GM12878 (cell line): ENCODE data around the gene C10orf88. TPM values are rescaled to one million over a fixed set of nuclear protein-coding genes. Genes with fewer than 3 reads are reported as not detected.

Source experiments
- CBFB ChIP-seq: IDR thresholded peaks from 2 replicates; pipeline ENCODE4 v1.6.1; 2016; ENCODE audit warnings: antibody characterized with exemption, low read depth
- CEBPB ChIP-seq, 2 experiments: fragments of 150-350 bp in 1 of 2; IDR thresholded peaks; 2 replicates each; pipeline ENCODE4 v1.6.1; 2012 to 2014; ENCODE audit warnings: low read depth in 2 of 2, low read length in 2 of 2, borderline replicate concordance in 1 of 2, inconsistent platforms in 1 of 2
- CREB1 ChIP-seq: IDR thresholded peaks from 2 replicates; pipeline ENCODE4 v1.6.1; 2012; ENCODE audit warnings: low read depth, mild to moderate bottlenecking, inconsistent platforms
- CREM ChIP-seq: IDR thresholded peaks from 2 replicates; pipeline ENCODE4 v1.6.1; 2014; ENCODE audit warnings: antibody characterized with exemption, low read depth
- CTCF ChIP-seq, 3 experiments: IDR thresholded peaks in 2 of 3; conservative IDR thresholded peaks in 1 of 3; 2 replicates each; pipeline ENCODE4 v1.5.1; 2011; ENCODE audit warnings: low read depth in 3 of 3, low read length in 3 of 3, mild to moderate bottlenecking in 3 of 3, control low read depth in 2 of 3, moderate library complexity in 2 of 3, inconsistent platforms in 1 of 3, mixed read lengths in 1 of 3; ENCODE audit not compliant: control insufficient read depth in 2 of 3, insufficient read depth in 1 of 3; ENCODE audit errors: extremely low read depth in 1 of 3
- ELK1 ChIP-seq: IDR thresholded peaks from 2 replicates; pipeline ENCODE4 v1.6.1; 2012; ENCODE audit warnings: low read depth, low read length, improper control_type of control experiment
- EP300 ChIP-seq, 2 experiments: fragments of 150-350 bp in 1 of 2; IDR thresholded peaks; 2 replicates each; pipeline ENCODE4 v1.6.1; 2011 to 2012; ENCODE audit warnings: low read depth in 2 of 2, low read length in 2 of 2, borderline replicate concordance in 1 of 2, improper control_type of control experiment in 1 of 2, inconsistent platforms in 1 of 2; ENCODE audit not compliant: control insufficient read depth in 1 of 2
- HDAC2 ChIP-seq: fragments of 200-600 bp; sonication (generic); IDR thresholded peaks from 2 replicates; pipeline ENCODE4 v1.6.1; 2017
- HSF1 ChIP-seq: fragments of 150-350 bp; IDR thresholded peaks from 2 replicates; pipeline ENCODE4 v1.6.1; 2014; ENCODE audit warnings: mild to moderate bottlenecking, low read depth, low read length
- MEF2B ChIP-seq: fragments of 450-650 bp; IDR thresholded peaks from 2 replicates; pipeline ENCODE4 v1.6.1; 2018; ENCODE audit warnings: mild to moderate bottlenecking, moderate library complexity; ENCODE audit not compliant: partially characterized antibody, poor library complexity, severe bottlenecking
- MXI1 ChIP-seq: fragments of 150-350 bp; IDR thresholded peaks from 2 replicates; pipeline ENCODE4 v1.6.1; 2011; ENCODE audit warnings: low read depth, mild to moderate bottlenecking, inconsistent platforms, low read length, improper control_type of control experiment
- NBN ChIP-seq: fragments of 450-650 bp; IDR thresholded peaks from 2 replicates; pipeline ENCODE4 v1.6.1; 2016
- NFXL1 ChIP-seq: fragments of 450-650 bp; IDR thresholded peaks from 2 replicates; pipeline ENCODE4 v1.6.1; 2017; ENCODE audit warnings: antibody characterized with exemption, mild to moderate bottlenecking, borderline replicate concordance
- NFYA ChIP-seq: IDR thresholded peaks from 2 replicates; pipeline ENCODE4 v1.6.1; 2011; ENCODE audit warnings: low read depth, mild to moderate bottlenecking, low read length, improper control_type of control experiment, borderline replicate concordance
- PKNOX1 ChIP-seq: fragments of 450-650 bp; IDR thresholded peaks from 2 replicates; pipeline ENCODE4 v1.6.1; 2016; ENCODE audit warnings: mild to moderate bottlenecking
- POLR2AphosphoS2 ChIP-seq: IDR thresholded peaks from 2 replicates; pipeline ENCODE4 v1.6.1; 2011; ENCODE audit warnings: low read depth, mild to moderate bottlenecking, low read length, improper control_type of control experiment, moderate library complexity
- POU2F2 ChIP-seq: IDR thresholded peaks from 3 replicates; pipeline ENCODE4 v1.6.1; 2011; ENCODE audit warnings: low read depth, mild to moderate bottlenecking, low read length, borderline replicate concordance
- RAD21 ChIP-seq: IDR thresholded peaks from 2 replicates; pipeline ENCODE4 v1.6.1; 2011; ENCODE audit warnings: mild to moderate bottlenecking, low read depth, low read length, moderate library complexity; ENCODE audit not compliant: insufficient read depth
- RB1 ChIP-seq: fragments of 450-650 bp; formaldehyde crosslinking; IDR thresholded peaks from 2 replicates; pipeline ENCODE4 v1.6.1; 2017; ENCODE audit warnings: mild to moderate bottlenecking, borderline replicate concordance
- RBBP5 ChIP-seq: fragments of 200-600 bp; sonication (generic); conservative IDR thresholded peaks from 2 replicates; pipeline ENCODE4 v1.6.1; 2016
- RUNX3 ChIP-seq: IDR thresholded peaks from 2 replicates; pipeline ENCODE4 v1.6.1; 2012; ENCODE audit warnings: low read length, inconsistent platforms
- SMARCA5 ChIP-seq: fragments of 450-650 bp; IDR thresholded peaks from 2 replicates; pipeline ENCODE4 v1.6.1; 2017; ENCODE audit warnings: mild to moderate bottlenecking
- SREBF1 ChIP-seq: IDR thresholded peaks from 2 replicates; pipeline ENCODE4 v1.6.1; 2012; ENCODE audit warnings: mild to moderate bottlenecking, low read length
- TBL1XR1 ChIP-seq: IDR thresholded peaks from 2 replicates; pipeline ENCODE4 v1.6.1; 2012; ENCODE audit warnings: low read depth, low read length, improper control_type of control experiment
- TCF7 ChIP-seq: IDR thresholded peaks from 2 replicates; pipeline ENCODE4 v1.6.1; 2014; ENCODE audit warnings: antibody characterized with exemption, borderline replicate concordance
- ZNF622 ChIP-seq: fragments of 450-650 bp; IDR thresholded peaks from 2 replicates; pipeline ENCODE4 v1.6.1; 2017; ENCODE audit warnings: mild to moderate bottlenecking, inconsistent platforms
- polyA plus RNA-seq, 11 experiments: library from polyadenylated mRNA; depleted of rRNA in 4 of 11; unstranded in 6 of 11; stranded (reverse) in 5 of 11; fragments of >200 nt; fragmentation: Nextera tagmentation in 4 of 11; fragmentation: Illumina TruSeq in 1 of 11; extraction: Ambion mirVana in 4 of 11; extraction: Trizol in 1 of 11; gene quantifications; 1 replicate in 1 of 11; 2 replicates in 10 of 11; pipeline versions ENCODE4 v1.2.1 to v1.2.3, GENCODE V29; 2011 to 2016; ENCODE audit warnings: inconsistent platforms in 2 of 11, missing spikeins in 2 of 11, low read depth in 1 of 11
- total RNA-seq, 4 experiments: library from RNA; depleted of rRNA in 3 of 4; stranded (reverse); fragments of >200 nt in 3 of 4; fragmentation: Illumina TruSeq in 1 of 4; extraction: Trizol in 1 of 4; gene quantifications; 2 replicates each; pipeline versions ENCODE4 v1.2.1 to v1.2.3, GENCODE V29; 2013 to 2021

The C10orf88 gene
- total and polyA plus RNA-seq, 10 of the 15 experiments (the other 5 are each of a cell fraction or from before 2014, with no cell fraction given), result 4.7 to 12.5 (median 8.5) TPM

- TF ChIP-seq RAD21 (peak; percentile 24; the same call in 1 of the 2 replicates), NBN (peak; percentile 100), SREBF1 (no peak), CREM (peak; percentile 99), ZNF622 (no peak), EP300 (IDR thresholded peaks at IDR 0.05; ENCODE audit: borderline replicate concordance in 1 of 2, control insufficient read depth in 1 of 2, low read depth in 2 of 2, low read length in 2 of 2) (no peak), POU2F2 (peak; percentile 56; the same call in 2 of the 3 replicates), PKNOX1 (no peak), CBFB (no peak), MXI1 (peak; percentile 40; the same call in 1 of the 2 replicates), ELK1 (no peak), RBBP5 (peak; percentile 86; the same call in 1 of the 2 replicates), NFYA (no peak), RB1 (peak; percentile 93; the same call in 1 of the 2 replicates), TBL1XR1 (no peak), HDAC2 (no peak), TCF7 (no peak), HSF1 (no peak), MEF2B (no peak), POLR2AphosphoS2 (0 out of 2 replicates have a peak, but pooled peaks have one; percentile 56), CEBPB (IDR thresholded peaks at IDR 0.05; ENCODE audit: borderline replicate concordance in 1 of 2, low read depth in 2 of 2, low read length in 2 of 2) (no peak), NFXL1 (no peak), CTCF (IDR thresholded peaks at IDR 0.05 in 2 of 3, conservative IDR thresholded peaks at IDR 0.05 in 1 of 3; ENCODE audit: control insufficient read depth in 2 of 3, extremely low read depth in 1 of 3, insufficient read depth in 1 of 3, low read depth in 3 of 3, low read length in 3 of 3) (peak; percentile 93 to 98 (median 96)), CREB1 (peak; percentile 99), RUNX3 (no peak; the same call in 1 of the 2 replicates), SMARCA5 (peak; percentile 87)
Observed at GRCh38 chr10:122980209-122981065, 26.4 kb upstream of the C10orf88 start, which contains the start of gene PSTK (continued).
